NCI-H2029 (cell line): Measurements from ENCODE around the gene OLFML2B.
"Not testable (repeated sequence)": the region's sequence is repeated elsewhere in the genome, so short reads cannot be mapped to it uniquely, and the experiment has no call there.

Experiments used
- DNase-seq: peaks from one replicate; lab custom pipeline; 2025; lab: John Stamatoyannopoulos, UW

OLFML2B gene

GRCh38 chr1:162023547-162024501 lies at the start of gene OLFML2B:
OLFML2B (minus strand) TSS chr1:162023869; CDS start chr1:162023430, 439 bp downstream.
- DNase-seq: peak; percentile 25

GRCh38 chr1:162072740-162073139 lies 49.1 kb upstream of the OLFML2B start:
- no peak for DNase-seq

- no peak for DNase-seq
These were observed 47.2 kb upstream of the OLFML2B start for GRCh38 chr1:162070825-162071224.

- DNase-seq: peak; percentile 29
These were observed 46.6 kb upstream of the OLFML2B start for GRCh38 chr1:162070094-162070748.

GRCh38 chr1:162069334-162070093 lies 45.8 kb upstream of the OLFML2B start, which contains the start of gene NOS1AP:
NOS1AP (plus strand) TSS chr1:162069691; CDS start chr1:162070178, 487 bp downstream.
- peak; percentile 56 for DNase-seq

- DNase-seq: no peak
These were observed 44.6 kb upstream of the OLFML2B start for GRCh38 chr1:162068301-162068700.

- DNase-seq: no peak
These were observed 43.8 kb upstream of the OLFML2B start for GRCh38 chr1:162067466-162067865.

- not testable (repeated sequence) for DNase-seq
These were observed 43.2 kb upstream of the OLFML2B start for GRCh38 chr1:162066836-162067235.

GRCh38 chr1:162065016-162065415 lies 41.3 kb upstream of the OLFML2B start:
- DNase-seq: no peak

- DNase-seq: peak; percentile 32
These were observed 38.9 kb upstream of the OLFML2B start for GRCh38 chr1:162062542-162063015.

GRCh38 chr1:162060314-162060713 lies 36.6 kb upstream of the OLFML2B start:
- DNase-seq: no peak

GRCh38 chr1:162059721-162060120 lies 36.1 kb upstream of the OLFML2B start:
- DNase-seq: no peak

- no peak for DNase-seq
These were observed 32.9 kb upstream of the OLFML2B start for GRCh38 chr1:162056579-162056978.

- DNase-seq: peak; percentile 14
These were observed 32.4 kb upstream of the OLFML2B start for GRCh38 chr1:162056043-162056442.

GRCh38 chr1:162055062-162055461 lies 31.4 kb upstream of the OLFML2B start:
- no peak for DNase-seq

- DNase-seq: not testable (repeated sequence)
These were observed 30.3 kb upstream of the OLFML2B start for GRCh38 chr1:162053949-162054348.

GRCh38 chr1:162046921-162047320 lies 23.3 kb upstream of the OLFML2B start:
- DNase-seq: no peak

GRCh38 chr1:162042361-162042760 lies 18.7 kb upstream of the OLFML2B start:
- no peak for DNase-seq

GRCh38 chr1:162040657-162041056 lies 17.0 kb upstream of the OLFML2B start:
- DNase-seq: no peak

- DNase-seq: no peak
These were observed 16.3 kb upstream of the OLFML2B start for GRCh38 chr1:162040001-162040400.

GRCh38 chr1:162038624-162039023 lies 15.0 kb upstream of the OLFML2B start:
- no peak for DNase-seq

- DNase-seq: no peak
These were observed 12.5 kb upstream of the OLFML2B start for GRCh38 chr1:162036163-162036562.
